GM08714 (cell line): ENCODE results near the gene LRRC26.

Experiments
- H3K4me3 ChIP-seq: fragments of 200-500 bp; sonication (Bioruptor generic); 2 replicates; pipeline ENCODE4 v1.5.1; 2014; ENCODE audit warnings: mild to moderate bottlenecking, low read length, inconsistent platforms
- ZNF274 ChIP-seq: IDR thresholded peaks from 2 replicates; pipeline ENCODE4 v1.6.1; 2012; ENCODE audit warnings: mild to moderate bottlenecking, low read depth, low read length

LRRC26 gene

GRCh38 chr9:137169896-137170358 lies at the start of gene LRRC26:
Gene LRRC26 (minus strand): TSS chr9:137170051. CDS start chr9:137169943, 108 bp downstream.
- peak within 1 kb of the TSS; percentile 49; the same call in 1 of the 2 replicates for H3K4me3 ChIP-seq
- no peak for TF ChIP-seq ZNF274

- no peak overlapping the region for H3K4me3 ChIP-seq
- TF ChIP-seq ZNF274 = no peak
Observed at GRCh38 chr9:137218754-137219271, 49.0 kb upstream of the LRRC26 start.

- no peak for TF ChIP-seq ZNF274
- H3K4me3 ChIP-seq = no peak overlapping the region
Observed at GRCh38 chr9:137218212-137218753, 48.4 kb upstream of the LRRC26 start.

- H3K4me3 ChIP-seq = no peak overlapping the region
Observed at GRCh38 chr9:137217276-137218211, 47.7 kb upstream of the LRRC26 start.

GRCh38 chr9:137216188-137216965 lies 46.5 kb upstream of the LRRC26 start:
- no peak for TF ChIP-seq ZNF274
- H3K4me3 ChIP-seq = no peak overlapping the region

More at GRCh38 chr9:137217276-137218211, 47.7 kb upstream of the LRRC26 start:
- TF ChIP-seq ZNF274 = no peak

GRCh38 chr9:137215196-137215986 lies 45.5 kb upstream of the LRRC26 start:
- H3K4me3 ChIP-seq = no peak overlapping the region
- TF ChIP-seq ZNF274 = no peak

- no peak for TF ChIP-seq ZNF274
- no peak overlapping the region for H3K4me3 ChIP-seq
Observed at GRCh38 chr9:137214620-137215019, 44.8 kb upstream of the LRRC26 start.

- H3K4me3 ChIP-seq = no peak overlapping the region
- TF ChIP-seq ZNF274 = no peak
Observed at GRCh38 chr9:137213160-137214060, 43.6 kb upstream of the LRRC26 start.

GRCh38 chr9:137212520-137212919 lies 42.7 kb upstream of the LRRC26 start:
- H3K4me3 ChIP-seq = no peak overlapping the region
- TF ChIP-seq ZNF274 = no peak

- no peak for TF ChIP-seq ZNF274
- no peak overlapping the region for H3K4me3 ChIP-seq
Observed at GRCh38 chr9:137211532-137211931, 41.7 kb upstream of the LRRC26 start.

- TF ChIP-seq ZNF274 = no peak
- peak overlapping the region; percentile 96 for H3K4me3 ChIP-seq
Observed at GRCh38 chr9:137206602-137207001, 36.8 kb upstream of the LRRC26 start.
